Gastrocnemius medialis (tissue), 4 donors: ENCODE measurements around the gene NPHS1. TPM values are rescaled to one million over a fixed set of nuclear protein-coding genes. Genes with fewer than 3 reads are reported as not detected.
A peak's percentile ranks its signal among the peaks of the same experiment; 100 is the strongest.

Experiments used
- ATAC-seq, 2 donors: fragments of 150-250 bp; one replicate each; pipeline ENCODE4 v1.9.1; 2016
- DNase-seq, 2 donors: peaks; one replicate each; pipeline ENCODE4 v3.0.0-alpha.2; 2019
- H3K27ac ChIP-seq, 4 donors: fragments of 200-600 bp; sonication (generic); 1 replicate in 1 of 4; 2 replicates in 3 of 4; pipeline ENCODE4 v1.5.1; 2016 to 2018; ENCODE audit warnings: mild to moderate bottlenecking in 2 of 4, moderate library complexity in 1 of 4
- H3K27me3 ChIP-seq, 3 donors: fragments of 200-600 bp; sonication (generic) in 2 of 3; 1 replicate in 1 of 3; 2 replicates in 2 of 3; pipeline versions ENCODE4 v1.5.1 to v1.6.0; 2016 to 2019; ENCODE audit warnings: mild to moderate bottlenecking in 1 of 3, moderate library complexity in 1 of 3
- H3K36me3 ChIP-seq, 2 donors: fragments of 200-600 bp; sonication (generic) in 1 of 2; one replicate each; pipeline ENCODE4 v1.5.1; 2017 to 2018
- H3K4me1 ChIP-seq, 2 donors: fragments of 200-600 bp; sonication (generic) in 1 of 2; one replicate each; pipeline ENCODE4 v1.5.1; 2016 to 2017; ENCODE audit warnings: mild to moderate bottlenecking in 2 of 2
- H3K4me3 ChIP-seq, 4 donors: fragments of 200-600 bp; sonication (generic) in 3 of 4; 1 replicate in 1 of 4; 2 replicates in 3 of 4; pipeline ENCODE4 v1.5.1; 2016 to 2019; ENCODE audit warnings: mild to moderate bottlenecking in 2 of 4
- H3K9me3 ChIP-seq, 3 donors: fragments of 200-600 bp; sonication (generic) in 2 of 3; 1 replicate in 1 of 3; 2 replicates in 2 of 3; pipeline ENCODE4 v1.5.1; 2016 to 2019
- POLR2A ChIP-seq, 2 donors: fragments of 450-650 bp; IDR thresholded peaks; one replicate each; pipeline ENCODE4 v1.6.1; 2017; ENCODE audit warnings: antibody characterized with exemption in 2 of 2, mild to moderate bottlenecking in 2 of 2, moderate library complexity in 2 of 2
- in situ Hi-C, 4 donors: fragments of 200-750 bp; cut with MboI; loops; one replicate each; pipeline versions ENCODE4 v1.15.0 to v1.8.0; 2017; ENCODE audit warnings: low sequenced_read_pairs in 4 of 4
- intact Hi-C: fragments of 100-400 bp; cut with DNase I; formaldehyde crosslinking; loops from one replicate; pipeline ENCODE4 v1.15.1; 2023; ENCODE audit warnings: low total_unique reads
- total RNA-seq, 4 donors: library from RNA; depleted of rRNA; stranded (reverse); fragments of >200 nt; gene quantifications; one replicate each; pipeline versions ENCODE4 v1.1.0 to v1.2.3, GENCODE V29; 2016
- TF ChIP-seq, protein P1 (sequence below), 5 experiments: fragments of 450-650 bp in 3 of 5; fragments of 200-600 bp in 2 of 5; sonication (generic) in 2 of 5; IDR thresholded peaks in 4 of 5; conservative IDR thresholded peaks in 1 of 5; 1 replicate in 4 of 5; 2 replicates in 1 of 5; pipeline ENCODE4 v1.5.1; 2016 to 2019; ENCODE audit warnings: antibody characterized with exemption in 5 of 5, mild to moderate bottlenecking in 3 of 5, moderate library complexity in 3 of 5

NPHS1 gene, protein sequence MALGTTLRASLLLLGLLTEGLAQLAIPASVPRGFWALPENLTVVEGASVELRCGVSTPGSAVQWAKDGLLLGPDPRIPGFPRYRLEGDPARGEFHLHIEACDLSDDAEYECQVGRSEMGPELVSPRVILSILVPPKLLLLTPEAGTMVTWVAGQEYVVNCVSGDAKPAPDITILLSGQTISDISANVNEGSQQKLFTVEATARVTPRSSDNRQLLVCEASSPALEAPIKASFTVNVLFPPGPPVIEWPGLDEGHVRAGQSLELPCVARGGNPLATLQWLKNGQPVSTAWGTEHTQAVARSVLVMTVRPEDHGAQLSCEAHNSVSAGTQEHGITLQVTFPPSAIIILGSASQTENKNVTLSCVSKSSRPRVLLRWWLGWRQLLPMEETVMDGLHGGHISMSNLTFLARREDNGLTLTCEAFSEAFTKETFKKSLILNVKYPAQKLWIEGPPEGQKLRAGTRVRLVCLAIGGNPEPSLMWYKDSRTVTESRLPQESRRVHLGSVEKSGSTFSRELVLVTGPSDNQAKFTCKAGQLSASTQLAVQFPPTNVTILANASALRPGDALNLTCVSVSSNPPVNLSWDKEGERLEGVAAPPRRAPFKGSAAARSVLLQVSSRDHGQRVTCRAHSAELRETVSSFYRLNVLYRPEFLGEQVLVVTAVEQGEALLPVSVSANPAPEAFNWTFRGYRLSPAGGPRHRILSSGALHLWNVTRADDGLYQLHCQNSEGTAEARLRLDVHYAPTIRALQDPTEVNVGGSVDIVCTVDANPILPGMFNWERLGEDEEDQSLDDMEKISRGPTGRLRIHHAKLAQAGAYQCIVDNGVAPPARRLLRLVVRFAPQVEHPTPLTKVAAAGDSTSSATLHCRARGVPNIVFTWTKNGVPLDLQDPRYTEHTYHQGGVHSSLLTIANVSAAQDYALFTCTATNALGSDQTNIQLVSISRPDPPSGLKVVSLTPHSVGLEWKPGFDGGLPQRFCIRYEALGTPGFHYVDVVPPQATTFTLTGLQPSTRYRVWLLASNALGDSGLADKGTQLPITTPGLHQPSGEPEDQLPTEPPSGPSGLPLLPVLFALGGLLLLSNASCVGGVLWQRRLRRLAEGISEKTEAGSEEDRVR (N-terminal part only)
- total RNA-seq: not detected

DNA sequence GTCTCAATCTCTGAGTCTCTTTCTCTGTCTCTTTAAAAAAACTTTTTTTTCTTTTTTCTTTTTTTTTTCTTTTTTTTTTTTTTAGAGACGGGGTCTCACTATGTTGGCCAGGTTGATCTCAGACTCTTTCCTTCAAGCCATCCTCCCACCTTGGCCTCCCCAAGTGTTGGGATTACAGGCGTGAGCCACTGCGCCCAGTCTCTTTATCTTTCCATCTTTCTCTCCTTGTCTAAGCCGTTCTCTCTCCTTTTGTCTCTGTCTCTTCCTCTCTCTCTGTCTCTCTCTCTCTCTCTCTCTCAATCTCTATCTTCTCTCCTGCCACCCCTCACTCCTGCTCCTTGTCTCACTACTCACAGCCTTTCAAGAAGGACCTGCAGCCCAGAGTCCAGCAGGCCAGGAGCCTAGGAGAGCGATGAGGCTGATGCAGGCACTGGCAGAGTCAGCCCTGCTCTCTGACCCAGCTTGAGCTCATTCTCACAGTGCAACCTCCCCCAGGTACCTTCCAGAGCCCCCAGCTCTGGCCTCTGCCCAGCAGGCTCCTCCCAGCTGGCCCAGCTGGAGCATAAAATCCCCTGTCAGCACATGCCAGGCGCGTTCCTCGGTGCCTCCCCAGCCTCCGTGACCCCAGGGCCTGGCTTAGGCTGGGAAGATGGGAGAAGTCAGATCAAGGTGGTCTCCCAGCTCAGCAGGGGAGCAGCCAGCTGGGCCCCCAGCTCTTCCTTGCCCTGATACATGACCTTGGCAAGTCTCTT is at the start of gene NPHS1:
TSS of gene NPHS1 (minus strand) at position 476 of the 752 bp plus-strand sequence. CDS start 667 bp downstream, outside the sequence.
- intact Hi-C loops (no loop called here), in situ Hi-C loops (no loop called here)
- peaks cover 56 to 66% (median 65%) of the 10 kb centered on the region in 3 donors for H3K27me3 ChIP-seq
- no peaks in the 10 kb centered on the region for H3K36me3 ChIP-seq
- no peak for ATAC-seq
- TF ChIP-seq, protein P1, sequence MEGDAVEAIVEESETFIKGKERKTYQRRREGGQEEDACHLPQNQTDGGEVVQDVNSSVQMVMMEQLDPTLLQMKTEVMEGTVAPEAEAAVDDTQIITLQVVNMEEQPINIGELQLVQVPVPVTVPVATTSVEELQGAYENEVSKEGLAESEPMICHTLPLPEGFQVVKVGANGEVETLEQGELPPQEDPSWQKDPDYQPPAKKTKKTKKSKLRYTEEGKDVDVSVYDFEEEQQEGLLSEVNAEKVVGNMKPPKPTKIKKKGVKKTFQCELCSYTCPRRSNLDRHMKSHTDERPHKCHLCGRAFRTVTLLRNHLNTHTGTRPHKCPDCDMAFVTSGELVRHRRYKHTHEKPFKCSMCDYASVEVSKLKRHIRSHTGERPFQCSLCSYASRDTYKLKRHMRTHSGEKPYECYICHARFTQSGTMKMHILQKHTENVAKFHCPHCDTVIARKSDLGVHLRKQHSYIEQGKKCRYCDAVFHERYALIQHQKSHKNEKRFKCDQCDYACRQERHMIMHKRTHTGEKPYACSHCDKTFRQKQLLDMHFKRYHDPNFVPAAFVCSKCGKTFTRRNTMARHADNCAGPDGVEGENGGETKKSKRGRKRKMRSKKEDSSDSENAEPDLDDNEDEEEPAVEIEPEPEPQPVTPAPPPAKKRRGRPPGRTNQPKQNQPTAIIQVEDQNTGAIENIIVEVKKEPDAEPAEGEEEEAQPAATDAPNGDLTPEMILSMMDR (IDR thresholded peaks at IDR 0.05 in 4 of 5, conservative IDR thresholded peaks at IDR 0.05 in 1 of 5): no peak
- no peak for TF ChIP-seq POLR2A (IDR thresholded peaks at IDR 0.05)
- H3K4me1 ChIP-seq: peaks cover 0 to 3% of the 10 kb centered on the region in 2 donors
- H3K27ac ChIP-seq: no peak within 1 kb of the TSS
- H3K9me3 ChIP-seq: no peaks in the 10 kb centered on the region
- no peak within 1 kb of the TSS for H3K4me3 ChIP-seq
- DNase-seq: no peak

DNA sequence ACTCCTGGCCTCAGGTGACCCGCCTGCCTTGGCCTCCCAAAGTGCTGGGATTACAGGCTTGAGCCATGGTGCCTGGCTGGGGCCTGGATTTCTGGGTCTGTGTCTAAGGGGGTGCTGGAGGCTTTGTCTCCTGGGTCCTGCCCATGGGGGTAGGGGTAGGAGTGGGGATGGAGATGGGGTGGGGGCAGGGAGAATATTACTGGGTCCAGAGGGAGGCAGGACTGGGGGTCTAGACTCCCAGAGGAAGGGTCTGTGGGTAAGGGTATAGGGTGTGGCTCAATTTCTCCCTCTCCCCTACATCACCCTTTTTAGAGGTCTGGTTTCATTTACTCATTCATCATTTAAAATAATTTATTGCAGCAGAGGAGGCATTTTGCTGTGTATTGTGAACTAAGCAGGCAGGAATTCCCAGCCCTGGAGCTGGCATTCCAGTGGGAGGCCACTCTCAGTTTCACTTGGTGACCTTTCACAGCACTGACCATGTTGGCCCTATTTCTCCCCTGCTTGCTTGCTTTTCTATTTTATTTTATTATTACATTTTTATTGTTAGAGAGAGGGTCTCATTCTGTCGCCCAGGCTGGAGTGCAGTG is 48.8 kb upstream of the NPHS1 start:
- DNase-seq (no peak), ATAC-seq (no peak)
- Histone ChIP-seq H3K27ac (peak overlapping the region in 3 of 4 donors; percentile 49 to 79 (median 64)), H3K36me3 (no peaks in the 10 kb centered on the region), H3K4me1 (peaks cover 9 to 21% of the 10 kb centered on the region in 2 donors), H3K9me3 (no peaks in the 10 kb centered on the region), H3K27me3 (peaks cover 0 to 3% (median 0%) of the 10 kb centered on the region in 3 donors), H3K4me3 (peak overlapping the region in 3 of 4 donors; percentile 64 to 87 (median 69))
- intact Hi-C loops (no loop called here), in situ Hi-C loops (no loop called here)
- no peak for TF ChIP-seq POLR2A (IDR thresholded peaks at IDR 0.05)
- TF ChIP-seq, protein P1 (IDR thresholded peaks at IDR 0.05 in 4 of 5, conservative IDR thresholded peaks at IDR 0.05 in 1 of 5): no peak

DNA sequence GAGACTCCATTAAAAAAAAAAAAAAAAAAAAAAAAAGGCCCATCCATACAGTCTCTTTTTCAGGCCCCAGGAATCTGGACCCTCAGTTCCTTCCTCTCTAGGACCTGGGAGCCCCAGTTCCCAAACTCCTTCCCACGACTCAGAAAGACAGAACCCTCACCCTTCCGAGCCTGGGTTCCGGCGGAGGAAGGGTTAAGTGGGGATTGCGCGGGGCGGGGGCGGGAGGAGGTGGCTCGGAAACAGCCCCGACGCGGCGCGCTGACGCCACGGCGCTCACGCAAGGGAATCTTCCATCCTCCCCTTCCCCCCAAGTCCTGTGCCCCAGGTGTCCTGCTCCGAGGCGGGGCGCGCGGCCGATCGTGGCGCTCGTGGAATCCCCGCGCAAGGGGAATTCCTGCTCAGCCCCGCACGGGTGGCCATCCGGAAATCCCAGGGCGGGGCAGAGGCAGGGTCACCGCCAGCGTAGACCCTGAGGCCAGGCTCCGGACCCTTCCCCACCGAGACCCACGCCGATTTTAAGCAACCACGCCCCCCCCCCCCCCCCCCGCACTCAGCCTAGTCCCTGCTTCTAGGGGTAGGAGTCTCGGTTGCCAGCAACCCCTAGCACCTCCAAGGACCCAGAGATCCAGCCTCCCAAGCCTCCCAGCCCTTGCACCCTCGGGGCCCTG is 47.4 kb upstream of the NPHS1 start:
- Histone ChIP-seq H3K36me3 (peaks cover 0 to 2% of the 10 kb centered on the region in 2 donors), H3K4me3 (peak overlapping the region; percentile 63 to 87 (median 66)), H3K27me3 (peaks cover 0 to 3% (median 0%) of the 10 kb centered on the region in 3 donors), H3K27ac (peak overlapping the region; percentile 49 to 79 (median 69)), H3K4me1 (peaks cover 9 to 21% of the 10 kb centered on the region in 2 donors), H3K9me3 (no peaks in the 10 kb centered on the region)
- peak in 1 of 2 donors; percentile 38 for TF ChIP-seq POLR2A (IDR thresholded peaks at IDR 0.05)
- TF ChIP-seq, protein P1 (IDR thresholded peaks at IDR 0.05 in 4 of 5, conservative IDR thresholded peaks at IDR 0.05 in 1 of 5): no peak
- ATAC-seq (peak; percentile 84 to 86), DNase-seq (peak; percentile 60 to 66)
- in situ Hi-C loops (no loop called here), intact Hi-C loops (loop anchor here (1.0 kb wide), 1 partner anchor 32 kb away; no protein-coding TSS in a partner anchor)
